H9 (cell line): ENCODE data around the gene SFXN2. TPM values are rescaled to one million over a fixed set of nuclear protein-coding genes. Genes with fewer than 3 reads are reported as not detected.

Experiments used
- DNase-seq: peaks from one replicate; pipeline ENCODE4 v3.0.0-alpha.2; 2017
- H2AFZ ChIP-seq: one replicate; pipeline ENCODE4 v1.6.1; 2013; ENCODE audit warnings: mild to moderate bottlenecking, low read length, control low read depth, moderate library complexity
- H2AK5ac ChIP-seq: 2 replicates; pipeline ENCODE4 v1.6.1; 2013; ENCODE audit warnings: low read length, control low read depth, mixed read lengths; ENCODE audit not compliant: insufficient read length
- H2BK120ac ChIP-seq: one replicate; pipeline ENCODE4 v1.6.1; 2013; ENCODE audit warnings: low read depth, mild to moderate bottlenecking, low read length, control low read depth, inconsistent platforms; ENCODE audit not compliant: poor library complexity, severe bottlenecking
- H2BK12ac ChIP-seq: 2 replicates; pipeline ENCODE4 v1.6.1; 2013; ENCODE audit warnings: low read length, control low read depth, mixed read lengths, low read depth; ENCODE audit not compliant: insufficient read length
- H2BK15ac ChIP-seq: 2 replicates; pipeline ENCODE4 v1.6.1; 2013; ENCODE audit warnings: low read depth, low read length, control low read depth
- H2BK20ac ChIP-seq: one replicate; pipeline ENCODE4 v1.6.1; 2013; ENCODE audit warnings: low read depth, mild to moderate bottlenecking, low read length, control low read depth, inconsistent platforms; ENCODE audit not compliant: poor library complexity, severe bottlenecking
- H2BK5ac ChIP-seq: 2 replicates; pipeline ENCODE4 v1.6.1; 2013; ENCODE audit warnings: low read length, control low read depth, mixed read lengths; ENCODE audit not compliant: insufficient read length
- H3K14ac ChIP-seq: 2 replicates; pipeline ENCODE4 v1.6.1; 2013; ENCODE audit warnings: low read length, control low read depth; ENCODE audit not compliant: insufficient read depth
- H3K18ac ChIP-seq: 2 replicates; pipeline ENCODE4 v1.6.1; 2013; ENCODE audit warnings: low read depth, mild to moderate bottlenecking, mixed read lengths, low read length, control low read depth; ENCODE audit not compliant: insufficient read length
- H3K23ac ChIP-seq: 2 replicates; pipeline ENCODE4 v1.6.1; 2013; ENCODE audit warnings: low read length, control low read depth, mixed read lengths, low read depth; ENCODE audit not compliant: insufficient read length
- H3K23me2 ChIP-seq: 2 replicates; pipeline ENCODE4 v1.6.1; 2013; ENCODE audit warnings: low read depth, mild to moderate bottlenecking, mixed read lengths, low read length, control low read depth; ENCODE audit not compliant: insufficient read length, poor library complexity, severe bottlenecking
- H3K27ac ChIP-seq: 2 replicates; pipeline ENCODE4 v1.5.1; 2013; ENCODE audit warnings: low read length, control low read depth, mixed read lengths, low read depth; ENCODE audit not compliant: insufficient read length
- H3K27me3 ChIP-seq: 2 replicates; pipeline ENCODE4 v1.6.1; 2013; ENCODE audit warnings: low read length, control low read depth, inconsistent platforms; ENCODE audit not compliant: insufficient read depth
- H3K4ac ChIP-seq: 2 replicates; pipeline ENCODE4 v1.6.1; 2013; ENCODE audit warnings: low read depth, mild to moderate bottlenecking, control low read depth, inconsistent platforms, low read length, moderate library complexity
- H3K4me1 ChIP-seq: 2 replicates; pipeline ENCODE4 v1.6.1; 2013; ENCODE audit warnings: low read length, control low read depth, inconsistent platforms; ENCODE audit not compliant: insufficient read depth
- H3K4me2 ChIP-seq: 2 replicates; pipeline ENCODE4 v1.6.1; 2013; ENCODE audit warnings: low read length, control low read depth, mixed read lengths; ENCODE audit not compliant: insufficient read length, insufficient read depth
- H3K56ac ChIP-seq: 2 replicates; pipeline ENCODE4 v1.6.1; 2013; ENCODE audit warnings: low read depth, mild to moderate bottlenecking, mixed read lengths, low read length, control low read depth; ENCODE audit not compliant: insufficient read length
- H3K79me1 ChIP-seq: 2 replicates; pipeline ENCODE4 v1.6.1; 2013; ENCODE audit warnings: low read depth, mild to moderate bottlenecking, moderate library complexity, low read length, control low read depth, inconsistent platforms; ENCODE audit not compliant: insufficient read depth, poor library complexity, severe bottlenecking
- H3K79me2 ChIP-seq: 2 replicates; pipeline ENCODE4 v1.6.1; 2013; ENCODE audit warnings: low read length, control low read depth, inconsistent platforms; ENCODE audit not compliant: insufficient read depth
- H3K9ac ChIP-seq: 2 replicates; pipeline ENCODE4 v1.6.1; 2013; ENCODE audit warnings: low read length, control low read depth, mixed read lengths; ENCODE audit not compliant: insufficient read length; ENCODE audit errors: extremely low read depth
- H3K9me3 ChIP-seq: one replicate; pipeline ENCODE4 v1.6.1; 2013; ENCODE audit warnings: low read depth, low read length, inconsistent platforms; ENCODE audit not compliant: control insufficient read depth
- H3T11ph ChIP-seq: one replicate; pipeline ENCODE4 v1.6.1; 2013; ENCODE audit warnings: mild to moderate bottlenecking, low read length, control low read depth, inconsistent platforms
- H4K20me1 ChIP-seq: one replicate; pipeline ENCODE4 v1.6.1; 2013; ENCODE audit not compliant: control insufficient read depth, insufficient read length, insufficient read depth
- H4K5ac ChIP-seq: 2 replicates; pipeline ENCODE4 v1.6.1; 2013; ENCODE audit warnings: low read depth, mild to moderate bottlenecking, mixed read lengths, low read length, control low read depth; ENCODE audit not compliant: insufficient read length
- H4K8ac ChIP-seq: replicated peaks from 2 replicates; pipeline ENCODE4 v1.6.1; 2013; ENCODE audit warnings: low read length, control low read depth, mixed read lengths, low read depth; ENCODE audit not compliant: insufficient read length
- H4K91ac ChIP-seq: 2 replicates; pipeline ENCODE4 v1.6.1; 2013; ENCODE audit warnings: low read depth, mild to moderate bottlenecking, moderate library complexity, mixed read lengths, low read length, control low read depth; ENCODE audit not compliant: insufficient read length
- H3K27ac Mint-ChIP-seq, 3 experiments: 2 replicates in 2 of 3; 3 replicates in 1 of 3; pipeline ENCODE4 v1.8.0; 2020 to 2021; ENCODE audit warnings: mixed read lengths in 3 of 3, mild to moderate bottlenecking in 1 of 3, moderate library complexity in 1 of 3
- H3K27me3 Mint-ChIP-seq: 2 replicates; pipeline ENCODE4 v1.8.0; 2021; ENCODE audit warnings: low read depth, mild to moderate bottlenecking, moderate library complexity, mixed read lengths
- H3K36me3 Mint-ChIP-seq, 3 experiments: 2 replicates in 2 of 3; 3 replicates in 1 of 3; pipeline ENCODE4 v1.8.0; 2020 to 2021; ENCODE audit warnings: low read depth in 3 of 3, mixed read lengths in 3 of 3; ENCODE audit not compliant: insufficient read depth in 1 of 3
- H3K4me1 Mint-ChIP-seq, 2 experiments: 2 replicates each; pipeline ENCODE4 v1.8.0; 2020; ENCODE audit warnings: mixed read lengths in 2 of 2
- H3K4me3 Mint-ChIP-seq, 2 experiments: 2 replicates in 1 of 2; 3 replicates in 1 of 2; pipeline ENCODE4 v1.8.0; 2020 to 2021; ENCODE audit warnings: mild to moderate bottlenecking in 2 of 2, mixed read lengths in 2 of 2, moderate library complexity in 1 of 2
- H3K9me3 Mint-ChIP-seq, 2 experiments: 2 replicates in 1 of 2; 3 replicates in 1 of 2; pipeline ENCODE4 v1.8.0; 2020; ENCODE audit warnings: mild to moderate bottlenecking in 2 of 2, mixed read lengths in 2 of 2, moderate library complexity in 1 of 2
- CTCF ChIP-seq: fragments of 200-600 bp; sonication (generic); conservative IDR thresholded peaks from 3 replicates; pipeline ENCODE4 v1.8.0; 2021; ENCODE audit warnings: antibody characterized with exemption, mild to moderate bottlenecking
- WGBS: extraction: QIAGEN DNeasy Blood & Tissue Kit; methylation state at CpG from one replicate; pipeline ENCODE4 v1.1.7; 2013; ENCODE audit warnings: missing lambda C conversion rate, low lambda C conversion rate, mixed read lengths; ENCODE audit not compliant: insufficient read length; ENCODE audit errors: extremely low coverage; 5-methylcytosine and 5-hydroxymethylcytosine counted together
- total RNA-seq: library from RNA; stranded (reverse); gene quantifications from 2 replicates; pipeline ENCODE4 v1.2.1, GENCODE V29; 2021

SFXN2 gene
- total RNA-seq, 1 experiment from 2014 or later: 34.7 TPM

DNA sequence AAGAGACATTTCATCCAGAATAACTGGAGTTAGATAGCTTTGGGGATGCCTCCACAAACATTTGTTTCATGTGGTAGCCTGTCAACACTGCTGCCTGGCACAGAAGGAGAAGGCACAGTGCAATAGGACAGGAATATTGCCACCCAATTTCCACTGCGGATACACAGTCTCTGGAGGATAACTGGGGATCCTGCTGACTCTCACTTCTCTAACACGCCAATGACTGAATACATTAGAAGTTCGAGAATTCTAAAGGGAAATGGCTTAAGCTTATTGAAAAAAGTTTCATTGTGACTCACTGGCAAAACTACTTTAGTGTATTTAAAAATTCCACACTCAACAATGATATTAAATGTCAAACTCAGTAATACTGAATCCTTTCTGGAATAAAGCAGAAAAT, 13.2 kb upstream of the SFXN2 start:
- no peak overlapping the region for H2BK5ac ChIP-seq
- no peak overlapping the region for H3K27ac ChIP-seq
- no peak overlapping the region for H2BK120ac ChIP-seq
- H4K91ac ChIP-seq: no peak overlapping the region
- H2AFZ ChIP-seq: no peak overlapping the region
- H3K4me1 Mint-ChIP-seq: peaks cover 0 to 3% of the 10 kb centered on the region in 2 experiments; a peak in 1 of 4 replicates
- H3K18ac ChIP-seq: no peak overlapping the region
- no peaks in the 10 kb centered on the region; a peak in 1 of 5 replicates for H3K9me3 Mint-ChIP-seq
- H3K23me2 ChIP-seq: no peaks in the 10 kb centered on the region
- no peak overlapping the region for H3K4me3 Mint-ChIP-seq
- no peaks in the 10 kb centered on the region for H3K27me3 Mint-ChIP-seq
- no peak overlapping the region for H3K4me2 ChIP-seq
- no peak overlapping the region for H3K9ac ChIP-seq
- H3K4me1 ChIP-seq: no peaks in the 10 kb centered on the region
- H3K36me3 Mint-ChIP-seq: peaks cover 17 to 35% (median 31%) of the 10 kb centered on the region in 3 experiments
- no peak overlapping the region for H3K27ac Mint-ChIP-seq
- peaks cover 2% of the 10 kb centered on the region for H3K79me1 ChIP-seq
- no CpG with 5 or more reads among the region's 3 CpGs for WGBS
- H2AK5ac ChIP-seq: no peak overlapping the region
- H3K79me2 ChIP-seq: no peaks in the 10 kb centered on the region
- H3K27me3 ChIP-seq: no peaks in the 10 kb centered on the region
- no peak for DNase-seq
- no peak overlapping the region for H3K56ac ChIP-seq
- no peak overlapping the region for H3T11ph ChIP-seq
- no peaks in the 10 kb centered on the region for H3K9me3 ChIP-seq
- H2BK12ac ChIP-seq: no peak overlapping the region
- no peak overlapping the region for H3K23ac ChIP-seq
- H4K5ac ChIP-seq: no peak overlapping the region
- no peak for TF ChIP-seq CTCF
- H4K20me1 ChIP-seq: no peaks in the 10 kb centered on the region
- no peak overlapping the region for H4K8ac ChIP-seq
- no peak overlapping the region for H3K4ac ChIP-seq
- no peak overlapping the region for H3K14ac ChIP-seq
- no peak overlapping the region for H2BK15ac ChIP-seq
- no peak overlapping the region for H2BK20ac ChIP-seq
